Measurements from ENCODE around the gene PLCB1.

DNA sequence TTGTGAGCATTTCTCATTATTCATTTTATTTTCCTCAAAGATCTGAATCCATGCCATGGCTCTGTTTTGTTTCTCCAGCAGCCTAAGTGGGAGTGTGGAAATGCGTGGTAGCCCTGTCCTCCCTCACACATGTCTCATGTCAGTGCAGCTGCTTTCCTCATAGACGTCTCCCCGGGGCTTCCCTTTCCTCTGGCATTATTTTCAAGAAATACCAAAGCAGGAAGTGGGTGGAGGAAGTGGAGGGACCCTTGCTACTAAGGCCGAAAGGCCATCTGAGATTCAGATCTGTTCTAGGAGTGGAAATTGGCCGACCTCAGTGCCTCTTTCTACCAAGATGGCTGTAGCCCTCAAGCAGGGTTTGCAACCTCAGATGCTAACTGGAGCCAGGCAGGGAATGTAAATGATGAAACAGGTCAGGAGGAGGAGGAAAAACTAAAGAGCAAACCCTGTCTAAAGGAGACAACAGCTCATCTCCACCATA, 515.9 kb downstream of the PLCB1 start:
- TF ChIP-seq, protein P1, sequence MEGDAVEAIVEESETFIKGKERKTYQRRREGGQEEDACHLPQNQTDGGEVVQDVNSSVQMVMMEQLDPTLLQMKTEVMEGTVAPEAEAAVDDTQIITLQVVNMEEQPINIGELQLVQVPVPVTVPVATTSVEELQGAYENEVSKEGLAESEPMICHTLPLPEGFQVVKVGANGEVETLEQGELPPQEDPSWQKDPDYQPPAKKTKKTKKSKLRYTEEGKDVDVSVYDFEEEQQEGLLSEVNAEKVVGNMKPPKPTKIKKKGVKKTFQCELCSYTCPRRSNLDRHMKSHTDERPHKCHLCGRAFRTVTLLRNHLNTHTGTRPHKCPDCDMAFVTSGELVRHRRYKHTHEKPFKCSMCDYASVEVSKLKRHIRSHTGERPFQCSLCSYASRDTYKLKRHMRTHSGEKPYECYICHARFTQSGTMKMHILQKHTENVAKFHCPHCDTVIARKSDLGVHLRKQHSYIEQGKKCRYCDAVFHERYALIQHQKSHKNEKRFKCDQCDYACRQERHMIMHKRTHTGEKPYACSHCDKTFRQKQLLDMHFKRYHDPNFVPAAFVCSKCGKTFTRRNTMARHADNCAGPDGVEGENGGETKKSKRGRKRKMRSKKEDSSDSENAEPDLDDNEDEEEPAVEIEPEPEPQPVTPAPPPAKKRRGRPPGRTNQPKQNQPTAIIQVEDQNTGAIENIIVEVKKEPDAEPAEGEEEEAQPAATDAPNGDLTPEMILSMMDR (conservative IDR thresholded peaks at IDR 0.05; ENCODE audit: low read depth in 2 of 2), result no peak
- no peak for TF ChIP-seq EZH2phosphoT487 (IDR thresholded peaks at IDR 0.05; ENCODE audit: unreplicated experiment)
- TF ChIP-seq JUNB (IDR thresholded peaks at IDR 0.05; ENCODE audit: unreplicated experiment), result no peak
- TF ChIP-seq CREB1 (CRISPR knock-in tag; IDR thresholded peaks at IDR 0.05; ENCODE audit: low read depth), result no peak
